ENCODE data around the gene ANKRD31.
"Not testable (repeated sequence)": the region's sequence is repeated elsewhere in the genome, so short reads cannot be mapped to it uniquely, and the experiment has no call there.

ANKRD31 gene

DNA sequence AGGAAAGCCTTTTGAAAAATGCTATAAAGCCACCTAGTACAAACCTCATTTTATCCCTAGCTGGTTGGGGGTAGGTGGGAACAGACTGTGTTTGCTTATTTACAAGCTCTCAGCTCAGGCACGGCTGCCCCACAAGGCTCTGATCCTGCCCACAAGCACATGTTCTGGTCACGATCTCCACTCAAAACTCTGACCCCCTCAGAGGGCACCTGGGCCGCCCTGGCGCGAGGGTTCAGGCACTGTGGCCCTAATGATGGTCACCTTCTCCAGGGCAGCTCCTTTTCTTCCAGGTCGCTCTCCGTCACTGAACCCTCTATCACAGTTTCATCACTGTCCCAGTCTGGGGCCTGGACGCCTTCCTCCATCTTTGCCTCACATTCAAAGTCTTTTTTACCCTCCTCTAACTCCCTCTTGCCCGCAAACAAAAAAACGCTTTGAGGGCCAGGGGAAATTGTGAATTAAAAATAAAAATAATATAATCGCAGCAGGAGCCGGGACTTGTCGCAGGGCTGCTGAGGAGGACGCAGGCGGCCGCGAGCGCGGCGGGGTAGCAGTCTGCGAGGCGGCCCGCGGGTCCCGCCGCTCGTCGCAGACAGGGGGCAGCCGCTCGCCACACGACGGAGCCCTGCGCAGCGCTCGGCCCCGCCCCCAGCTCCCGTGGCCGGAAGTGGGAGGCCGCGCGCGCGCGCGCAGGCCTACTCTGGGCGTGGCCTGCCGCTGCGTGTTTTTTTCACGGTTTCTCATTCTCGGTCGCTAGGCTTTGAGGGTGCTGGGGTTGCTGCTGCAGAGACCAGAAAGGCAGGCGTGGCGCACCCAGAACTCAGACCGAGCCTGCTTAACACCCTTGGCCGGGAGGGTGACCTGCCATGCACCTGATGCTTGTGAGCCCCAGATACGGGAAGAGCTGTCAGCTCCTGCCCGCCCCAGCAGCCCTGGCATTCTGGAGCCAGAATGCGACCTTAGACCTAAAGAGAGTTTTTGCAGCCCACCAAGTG is at the start of gene ANKRD31:
ANKRD31 (minus strand) TSS at position 557 of the 995 bp plus-strand sequence; CDS start at position 365, 192 bp downstream.
- DNase-seq, result peak; percentile 95

DNA sequence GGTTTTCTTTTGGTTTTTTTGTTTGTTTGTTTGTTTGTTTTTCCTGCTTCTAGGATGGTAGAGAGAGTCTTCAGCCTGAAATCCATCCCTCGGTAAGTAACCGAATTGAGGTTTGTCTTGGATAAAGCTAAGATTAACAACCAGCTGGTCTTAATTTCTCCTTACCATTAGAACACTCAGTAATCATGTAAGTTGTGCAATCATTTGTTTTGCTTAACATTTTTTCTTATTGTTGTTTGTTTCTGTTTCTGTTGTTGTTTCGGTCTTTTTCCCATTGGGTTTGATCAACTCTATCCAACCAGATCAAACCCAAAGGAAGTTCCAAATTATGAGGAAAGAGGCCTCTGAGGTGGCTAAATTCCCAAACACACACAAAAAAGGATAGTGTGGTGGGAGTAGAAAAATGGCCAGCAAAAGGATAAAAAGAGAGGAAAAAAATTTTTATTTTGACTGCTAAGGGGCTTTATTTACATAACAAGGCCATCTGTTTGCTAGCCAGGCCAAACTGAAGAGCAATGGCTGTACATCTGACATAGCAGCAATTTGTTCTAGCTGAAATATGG is 49.6 kb upstream of the ANKRD31 start:
- no peak for DNase-seq

DNA sequence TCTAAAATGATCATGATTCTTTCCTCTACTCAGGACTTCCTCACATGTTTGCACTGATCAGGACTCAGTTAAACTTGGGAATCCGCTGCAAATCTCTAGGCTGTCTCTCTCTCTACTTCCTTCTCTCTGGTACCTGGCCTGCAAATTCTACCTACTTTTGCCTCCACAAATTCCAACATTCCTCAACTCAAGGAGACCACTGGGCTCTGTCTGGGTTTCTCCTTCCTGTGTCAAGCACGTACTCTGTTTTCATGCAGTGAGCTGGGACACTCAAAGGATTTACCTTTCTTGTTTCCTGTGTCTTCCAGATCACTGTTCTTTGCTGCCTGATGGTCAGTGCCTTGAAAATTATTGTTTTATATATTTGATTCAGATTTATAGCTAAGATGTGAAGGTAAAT is 45.9 kb upstream of the ANKRD31 start:
- no peak for DNase-seq

- DNase-seq, result no peak
Observed at GRCh38 chr5:75281716-75282465, 45.2 kb upstream of the ANKRD31 start.

- DNase-seq, result no peak
Observed at GRCh38 chr5:75279321-75279720, 42.6 kb upstream of the ANKRD31 start.

DNA sequence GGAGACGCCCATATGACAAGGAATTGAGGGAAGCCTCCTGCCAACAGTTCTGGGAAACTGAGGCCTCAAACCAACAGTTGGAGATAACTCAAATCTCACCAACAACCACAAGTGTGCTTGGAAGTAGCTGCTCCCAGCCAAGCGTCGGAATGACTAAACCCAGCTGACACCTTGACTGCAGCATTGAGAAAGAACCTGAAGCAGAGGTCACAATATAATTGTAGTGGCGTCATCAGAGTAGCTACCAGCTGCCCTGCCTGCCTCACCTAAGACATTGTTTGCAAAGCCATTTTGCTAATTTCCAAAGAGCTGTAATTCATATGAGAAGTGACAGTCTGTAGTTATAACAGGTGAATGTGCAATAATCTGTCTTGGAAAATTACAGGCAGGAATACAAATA is 40.8 kb upstream of the ANKRD31 start:
- DNase-seq, result no peak

GRCh38 chr5:75275756-75276155 is 39.1 kb upstream of the ANKRD31 start:
- DNase-seq, result no peak

- DNase-seq, result no peak
Observed at GRCh38 chr5:75275147-75275546, 38.5 kb upstream of the ANKRD31 start.

- DNase-seq, result no peak
Observed at GRCh38 chr5:75274486-75274885, 37.8 kb upstream of the ANKRD31 start.

DNA sequence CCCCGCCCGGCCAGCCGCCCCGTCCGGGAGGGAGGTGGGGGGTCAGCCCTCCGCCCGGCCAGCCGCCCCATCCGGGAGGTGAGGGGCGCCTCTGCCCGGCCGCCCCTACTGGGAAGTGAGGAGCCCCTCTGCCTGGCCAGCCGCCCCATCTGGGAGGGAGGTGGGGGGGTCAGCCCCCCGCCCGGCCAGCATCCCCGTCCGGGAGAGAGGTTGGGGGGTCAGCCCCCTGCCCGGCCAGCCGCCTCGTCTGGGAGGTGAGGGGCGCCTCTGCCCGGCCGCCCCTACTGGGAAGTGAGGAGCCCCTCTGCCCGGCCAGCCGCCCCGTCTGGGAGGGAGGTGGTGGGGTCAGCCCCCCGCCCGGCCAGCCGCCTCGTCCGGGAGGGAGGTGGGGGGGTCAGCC is 33.9 kb upstream of the ANKRD31 start:
- not testable (repeated sequence) for DNase-seq

DNA sequence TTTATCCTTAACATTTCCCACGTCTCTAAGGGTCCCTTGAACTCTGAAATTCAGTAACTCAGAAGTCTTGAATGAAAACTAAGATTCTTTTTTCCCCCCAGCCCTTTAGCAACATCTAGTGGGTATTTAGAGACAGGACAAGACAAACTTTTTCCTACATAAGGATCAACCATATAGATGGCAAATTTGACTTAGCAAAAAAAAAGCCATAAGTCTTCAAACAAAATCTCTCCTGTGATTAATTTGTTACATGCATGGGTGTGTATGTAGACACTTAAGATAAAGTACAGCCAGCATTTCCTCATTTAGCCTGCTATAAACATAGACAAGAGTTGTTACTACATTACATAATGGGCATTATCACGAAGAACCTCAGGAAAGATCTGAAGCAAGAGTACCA is 29.1 kb upstream of the ANKRD31 start:
- no peak for DNase-seq

DNA sequence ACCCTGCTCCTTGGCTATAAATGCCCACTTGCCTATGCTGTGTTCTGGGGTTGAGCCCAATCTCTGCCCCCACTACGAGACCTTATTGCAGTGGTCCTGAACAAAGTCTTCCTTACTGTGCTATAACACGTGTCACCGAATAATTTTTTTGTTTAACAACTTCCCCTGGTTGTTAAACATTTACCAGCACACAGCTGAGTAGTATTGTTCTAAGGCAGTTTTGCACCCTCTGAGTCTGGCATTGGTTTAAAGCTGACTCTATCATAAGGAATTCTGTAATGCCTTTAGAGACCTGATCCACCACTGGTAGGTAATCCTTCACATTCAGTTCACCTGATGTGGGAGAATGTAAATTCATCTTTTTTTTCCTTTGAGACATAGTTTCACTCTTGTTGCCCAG is 25.6 kb upstream of the ANKRD31 start:
- no peak for DNase-seq

DNA sequence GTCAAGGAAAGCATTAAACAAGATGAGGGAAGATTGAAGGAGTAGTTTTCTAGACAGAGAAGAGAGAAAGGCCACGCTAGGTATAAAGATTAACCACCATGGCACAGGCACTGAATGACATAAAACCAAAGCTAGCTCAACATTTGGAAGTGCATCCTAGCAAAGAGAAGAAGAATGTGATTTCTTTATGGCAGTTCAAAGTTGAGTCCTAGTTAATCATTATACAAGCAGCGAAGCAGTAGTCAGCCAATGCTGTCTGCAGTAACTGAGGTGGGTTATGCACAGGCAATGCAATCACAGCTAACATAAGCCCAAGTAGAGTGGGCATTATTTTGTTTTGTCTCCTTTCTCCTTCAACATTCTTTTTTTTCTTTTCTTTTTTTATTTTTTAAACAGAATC is 24.0 kb upstream of the ANKRD31 start:
- DNase-seq, result no peak

DNA sequence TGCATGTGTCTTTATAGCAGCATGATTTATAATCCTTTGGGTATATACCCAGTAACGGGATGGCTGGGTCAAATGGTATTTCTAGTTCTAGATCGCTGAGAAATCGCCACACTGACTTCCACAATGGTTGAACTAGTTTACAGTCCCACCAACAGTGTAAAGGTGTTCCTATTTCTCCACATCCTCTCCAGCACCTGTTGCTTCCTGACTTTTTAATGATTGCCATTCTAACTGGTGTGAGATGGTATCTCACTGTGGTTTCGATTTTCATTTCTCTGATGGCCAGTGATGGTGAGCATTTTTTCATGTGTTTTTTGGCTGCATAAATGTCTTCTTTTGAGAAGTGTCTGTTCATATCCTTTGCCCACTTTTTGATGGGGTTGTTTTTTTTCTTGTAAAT is 13.8 kb upstream of the ANKRD31 start:
- not testable (repeated sequence) for DNase-seq

GRCh38 chr5:75245023-75245422 is 8.3 kb upstream of the ANKRD31 start:
- DNase-seq, result no peak

DNA sequence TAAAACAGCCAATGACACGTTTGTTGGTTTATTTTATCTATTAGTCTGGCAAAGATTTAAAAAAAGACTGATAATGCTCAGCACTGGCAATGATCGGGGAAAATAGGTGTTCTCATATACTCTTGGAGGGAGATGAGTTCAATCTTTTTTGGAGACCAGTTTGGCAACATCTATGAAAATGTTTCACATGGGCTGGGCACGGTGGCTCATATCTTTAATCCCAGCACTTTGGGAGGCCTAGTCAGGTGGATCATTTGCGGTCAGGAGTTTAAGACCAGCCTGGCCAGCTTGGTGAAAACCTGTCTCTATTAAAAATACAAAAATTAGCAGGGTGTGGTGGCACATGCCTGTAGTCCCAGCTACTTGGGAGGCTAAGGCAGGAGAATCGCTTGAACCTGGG is 6.8 kb upstream of the ANKRD31 start:
- no peak for DNase-seq

DNA sequence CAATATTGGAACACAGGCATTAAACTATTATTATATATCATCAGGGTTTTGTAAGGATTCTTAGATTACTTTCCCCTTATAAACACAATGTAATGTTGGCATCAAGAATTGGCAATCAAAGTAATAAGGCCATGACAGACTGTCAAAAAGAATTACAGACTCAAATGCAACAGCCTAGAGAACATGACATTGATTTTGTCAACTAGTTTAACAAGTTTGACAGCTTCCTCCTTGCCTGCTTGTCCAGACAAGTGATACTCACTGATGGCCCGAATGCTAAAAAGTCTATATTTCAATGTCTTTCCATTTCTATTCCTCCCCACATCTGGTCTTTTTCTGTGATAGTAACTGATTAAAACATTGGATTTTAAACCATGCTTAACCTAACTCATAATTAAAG is 6.4 kb upstream of the ANKRD31 start:
- no peak for DNase-seq

- no peak for DNase-seq
Observed at GRCh38 chr5:75242067-75242466, 5.4 kb upstream of the ANKRD31 start.

DNA sequence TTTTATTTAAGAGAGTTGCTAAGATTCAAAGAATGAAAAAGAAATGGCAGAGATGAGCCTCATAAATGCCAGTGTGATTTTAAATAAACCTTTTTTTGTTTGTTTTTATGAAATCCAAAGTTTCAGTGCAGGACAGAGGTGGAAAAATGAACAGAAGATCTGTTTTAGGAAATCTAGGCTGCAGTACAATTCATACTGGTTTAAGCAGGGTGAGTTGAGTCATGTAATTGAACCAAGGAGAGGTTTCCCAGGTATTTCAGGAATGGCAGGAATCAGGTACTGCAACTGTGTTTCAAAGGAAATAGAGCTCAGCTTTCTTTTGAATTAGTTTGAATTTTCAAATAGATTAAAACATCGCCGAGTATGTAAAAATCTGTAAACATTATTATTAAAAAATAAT is 3.0 kb upstream of the ANKRD31 start:
- DNase-seq, result no peak

DNA sequence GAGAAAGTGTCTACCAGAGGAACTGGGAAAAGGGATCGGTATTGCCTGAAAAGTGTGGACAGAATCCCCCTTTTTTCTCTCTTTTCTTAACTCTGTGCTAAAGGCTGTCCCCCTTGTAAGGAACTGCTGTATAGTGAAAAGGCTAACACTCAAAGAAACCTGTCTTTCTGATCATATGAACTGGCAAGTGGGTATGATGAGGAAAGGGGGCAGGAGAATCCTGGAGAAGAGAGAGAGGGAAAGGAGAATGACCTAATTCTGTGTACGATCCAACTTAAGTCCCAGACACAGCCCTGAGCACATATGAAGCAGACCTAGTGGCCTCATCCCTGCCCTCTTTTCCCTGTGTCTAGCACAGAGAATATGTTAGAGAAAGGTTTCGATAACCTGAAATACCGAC is 967 bp downstream of the ANKRD31 start:
- DNase-seq, result no peak

DNA sequence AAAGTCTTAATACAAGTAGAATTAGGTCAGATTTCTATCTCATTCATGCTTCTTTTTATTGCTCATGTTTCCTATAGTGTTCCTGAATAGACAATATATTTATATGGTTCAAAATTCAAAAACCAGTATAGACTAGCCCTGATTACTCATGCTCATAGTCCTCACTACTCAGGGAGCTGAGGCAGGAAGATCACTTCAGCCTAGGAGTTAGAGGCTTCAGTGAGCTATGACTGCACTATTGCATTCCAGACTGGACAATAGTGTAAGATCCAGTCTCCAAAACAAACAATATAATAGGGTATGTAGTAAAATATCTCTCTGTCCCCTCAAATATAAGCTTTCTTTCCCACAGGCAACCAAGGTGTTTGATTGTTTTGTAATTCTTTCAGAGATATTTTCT is 2.4 kb downstream of the ANKRD31 start:
- no peak for DNase-seq

- no peak for DNase-seq
Observed at GRCh38 chr5:75226916-75227315, 9.8 kb downstream of the ANKRD31 start.

DNA sequence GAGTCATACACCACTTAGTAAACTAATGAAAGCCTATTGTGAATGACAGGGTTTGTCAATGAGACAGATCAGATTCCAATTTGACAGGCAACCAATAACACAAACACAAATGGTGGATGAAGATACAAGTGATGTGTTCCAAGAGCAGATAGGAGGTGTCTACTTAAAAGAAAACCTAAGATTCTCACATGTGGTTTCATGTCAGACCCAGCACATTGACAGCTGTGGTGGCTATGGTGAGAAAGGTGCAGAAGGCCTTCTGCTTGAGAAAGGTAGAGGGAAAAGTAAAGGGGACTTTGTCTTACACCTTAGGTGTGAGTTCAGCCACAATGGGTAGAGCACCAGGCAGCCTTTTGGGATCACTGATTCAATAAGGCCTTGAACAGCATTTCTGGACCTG is 11.2 kb downstream of the ANKRD31 start:
- no peak for DNase-seq

DNA sequence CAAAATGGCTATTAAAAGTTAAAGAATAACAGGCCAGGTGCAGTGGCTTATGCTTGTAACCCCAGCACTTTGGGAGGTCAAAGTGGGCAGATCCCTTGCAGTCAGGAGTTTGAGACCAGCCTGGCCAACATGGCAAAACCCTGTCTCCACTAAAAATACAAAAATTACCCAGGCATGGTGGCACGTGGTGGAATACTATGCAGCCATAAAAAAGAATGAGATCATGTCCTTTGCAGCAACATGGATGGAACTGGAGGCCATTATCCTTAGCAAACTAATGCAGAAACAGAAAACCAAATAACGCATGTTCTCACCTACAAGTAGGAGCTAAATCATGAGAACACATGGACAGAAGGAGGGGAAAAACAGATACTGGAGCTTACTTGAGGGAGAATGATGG is 15.9 kb downstream of the ANKRD31 start:
- DNase-seq, result not testable (repeated sequence)
